Neural progenitor cell (in vitro differentiated cells): Measurements from ENCODE around the gene SLC25A13.

Source experiments
- EZH2 ChIP-seq: fragments of 200-600 bp; sonication (generic); IDR thresholded peaks from 2 replicates; pipeline ENCODE4 v1.6.1; 2017; ENCODE audit warnings: antibody characterized with exemption, mild to moderate bottlenecking, moderate library complexity
- EZH2phosphoT487 ChIP-seq: fragments of 200-600 bp; sonication (generic); IDR thresholded peaks from 2 replicates; pipeline ENCODE4 v1.6.1; 2017; ENCODE audit warnings: antibody characterized with exemption
- TF ChIP-seq, protein P1 (sequence below): fragments of 200-600 bp; sonication (generic); IDR thresholded peaks from 2 replicates; pipeline ENCODE4 v1.5.1; 2017; ENCODE audit warnings: antibody characterized with exemption, mild to moderate bottlenecking

DNA sequence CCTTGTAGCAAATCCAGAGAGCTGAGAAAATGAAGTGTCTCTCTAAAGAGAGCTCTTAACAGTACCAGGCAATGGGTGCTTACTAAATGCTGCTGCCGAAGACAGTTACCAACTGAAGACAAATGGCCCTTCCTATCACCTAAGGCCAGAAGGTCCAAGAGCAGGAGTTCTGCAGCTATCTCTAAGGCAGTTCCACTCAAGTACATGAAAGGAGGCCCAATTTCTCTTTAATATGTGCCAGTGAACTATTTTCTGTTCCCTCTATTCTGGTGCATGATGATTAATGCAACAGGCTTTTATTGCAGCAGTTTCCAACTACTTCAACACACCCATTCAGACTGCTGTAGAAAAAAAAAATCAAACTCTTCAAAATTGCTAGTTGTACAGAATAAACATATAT lies 122.5 kb downstream of the SLC25A13 start:
- TF ChIP-seq, protein P1, sequence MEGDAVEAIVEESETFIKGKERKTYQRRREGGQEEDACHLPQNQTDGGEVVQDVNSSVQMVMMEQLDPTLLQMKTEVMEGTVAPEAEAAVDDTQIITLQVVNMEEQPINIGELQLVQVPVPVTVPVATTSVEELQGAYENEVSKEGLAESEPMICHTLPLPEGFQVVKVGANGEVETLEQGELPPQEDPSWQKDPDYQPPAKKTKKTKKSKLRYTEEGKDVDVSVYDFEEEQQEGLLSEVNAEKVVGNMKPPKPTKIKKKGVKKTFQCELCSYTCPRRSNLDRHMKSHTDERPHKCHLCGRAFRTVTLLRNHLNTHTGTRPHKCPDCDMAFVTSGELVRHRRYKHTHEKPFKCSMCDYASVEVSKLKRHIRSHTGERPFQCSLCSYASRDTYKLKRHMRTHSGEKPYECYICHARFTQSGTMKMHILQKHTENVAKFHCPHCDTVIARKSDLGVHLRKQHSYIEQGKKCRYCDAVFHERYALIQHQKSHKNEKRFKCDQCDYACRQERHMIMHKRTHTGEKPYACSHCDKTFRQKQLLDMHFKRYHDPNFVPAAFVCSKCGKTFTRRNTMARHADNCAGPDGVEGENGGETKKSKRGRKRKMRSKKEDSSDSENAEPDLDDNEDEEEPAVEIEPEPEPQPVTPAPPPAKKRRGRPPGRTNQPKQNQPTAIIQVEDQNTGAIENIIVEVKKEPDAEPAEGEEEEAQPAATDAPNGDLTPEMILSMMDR = no peak
- no peak for TF ChIP-seq EZH2
- TF ChIP-seq EZH2phosphoT487 = no peak
